Natural killer cell (primary cell): ENCODE data around the gene KRTAP4-6. TPM values are rescaled to one million over a fixed set of nuclear protein-coding genes. Genes with fewer than 3 reads are reported as not detected.
"Not testable (repeated sequence)": the region's sequence is repeated elsewhere in the genome, so short reads cannot be mapped to it uniquely, and the experiment has no call there.

Experiments
- ATAC-seq, 3 donors: fragments of 150-1000 bp in 2 of 3; fragments of 200-7000 bp in 1 of 3; cut with Tn5 transposase; 1 replicate in 1 of 3; 2 replicates in 2 of 3; pipeline ENCODE4 v1.10.0; 2021; ENCODE audit warnings: mild to moderate bottlenecking in 2 of 3, moderate library complexity in 2 of 3
- DNase-seq, 2 donors: peaks; one replicate each; pipeline versions ENCODE4 v3.0.0 to v3.0.0-alpha.2; 2013 to 2021; ENCODE audit warnings: mixed read lengths in 1 of 2
- H3K27ac ChIP-seq: one replicate; pipeline ENCODE4 v1.5.1; 2013; ENCODE audit warnings: mild to moderate bottlenecking, low read length
- H3K27me3 ChIP-seq: one replicate; pipeline ENCODE4 v1.6.1; 2013; ENCODE audit warnings: low read length; ENCODE audit not compliant: control insufficient read depth, insufficient read depth
- H3K36me3 ChIP-seq: one replicate; pipeline ENCODE4 v1.6.1; 2013; ENCODE audit warnings: low read length; ENCODE audit not compliant: control insufficient read depth, insufficient read depth
- H3K4me1 ChIP-seq: one replicate; pipeline ENCODE4 v1.6.1; 2013; ENCODE audit warnings: low read length; ENCODE audit not compliant: control insufficient read depth, insufficient read depth
- H3K4me3 ChIP-seq: one replicate; pipeline ENCODE4 v1.5.1; 2013; ENCODE audit warnings: low read length
- H3K9me3 ChIP-seq: one replicate; pipeline ENCODE4 v1.6.1; 2013; ENCODE audit warnings: low read length; ENCODE audit not compliant: control insufficient read depth, insufficient read depth
- H3K27ac Mint-ChIP-seq, 2 donors: one replicate each; pipeline ENCODE4 v1.8.0; 2022; ENCODE audit warnings: mild to moderate bottlenecking in 2 of 2, mixed read lengths in 2 of 2, moderate library complexity in 1 of 2
- H3K27me3 Mint-ChIP-seq, 2 donors: one replicate each; pipeline ENCODE4 v1.8.0; 2022; ENCODE audit warnings: low read depth in 2 of 2, mixed read lengths in 2 of 2
- H3K36me3 Mint-ChIP-seq: one replicate; pipeline ENCODE4 v1.8.0; 2022; ENCODE audit warnings: mixed read lengths
- H3K4me1 Mint-ChIP-seq, 2 donors: one replicate each; pipeline ENCODE4 v1.8.0; 2022; ENCODE audit warnings: mixed read lengths in 2 of 2
- H3K4me3 Mint-ChIP-seq: one replicate; pipeline ENCODE4 v1.8.0; 2022; ENCODE audit warnings: mild to moderate bottlenecking, moderate library complexity, mixed read lengths
- H3K9me3 Mint-ChIP-seq, 2 donors: one replicate each; pipeline ENCODE4 v1.8.0; 2022; ENCODE audit warnings: mixed read lengths in 2 of 2
- CTCF ChIP-seq: fragments of 200-600 bp; IDR thresholded peaks from one replicate; pipeline ENCODE4 v1.8.0; 2022; ENCODE audit warnings: antibody characterized with exemption
- WGBS: methylation state at CpG from one replicate; pipeline ENCODE4 v1.1.7; 2013; ENCODE audit warnings: missing lambda C conversion rate; ENCODE audit not compliant: insufficient coverage; 5-methylcytosine and 5-hydroxymethylcytosine counted together
- intact Hi-C: fragments of 100-400 bp; cut with micrococcal nuclease; formaldehyde crosslinking; loops from one replicate; pipeline ENCODE4 v1.14.2; 2022
- total RNA-seq, 4 donors: library from RNA; stranded (reverse); fragments of 120-200 nt in 1 of 4; gene quantifications; one replicate each; pipeline versions ENCODE4 v1.2.3 to v1.2.4, GENCODE V29; 2013 to 2022

Gene KRTAP4-6
- total RNA-seq, 3 donors from 2014 or later (not counting 1 experiment from before 2014, with no cell fraction given), result not detected

- no peak overlapping the region for H3K27ac ChIP-seq
- H3K4me3 ChIP-seq, result no peak overlapping the region
- H3K27me3 ChIP-seq, result peaks cover 6% of the 10 kb centered on the region
- intact Hi-C loops, result no loop called here
- DNase-seq (no peak), ATAC-seq (no peak)
- Mint-ChIP-seq H3K36me3 (no peaks in the 10 kb centered on the region), H3K27ac (no peak overlapping the region), H3K27me3 (peaks cover 21 to 34% of the 10 kb centered on the region in 2 donors), H3K4me1 (peaks cover 0 to 5% of the 10 kb centered on the region in 2 donors), H3K9me3 (no peaks in the 10 kb centered on the region), H3K4me3 (no peak overlapping the region)
- no peaks in the 10 kb centered on the region for H3K36me3 ChIP-seq
- peaks cover 15% of the 10 kb centered on the region for H3K4me1 ChIP-seq
- WGBS, result no CpG with 5 or more reads among the region's 3 CpGs
- no peaks in the 10 kb centered on the region for H3K9me3 ChIP-seq
- TF ChIP-seq CTCF, result no peak
Measured at GRCh38 chr17:41126412-41126811, 13.9 kb downstream of the KRTAP4-6 start.

- no peaks in the 10 kb centered on the region for H3K9me3 Mint-ChIP-seq
- H3K27me3 Mint-ChIP-seq, result peaks cover 24 to 41% of the 10 kb centered on the region in 2 donors
- no peak for ATAC-seq
- no peak for TF ChIP-seq CTCF
- peaks cover 18% of the 10 kb centered on the region for H3K4me1 ChIP-seq
- no peaks in the 10 kb centered on the region for H3K36me3 ChIP-seq
- peaks cover 6% of the 10 kb centered on the region for H3K27me3 ChIP-seq
- no peaks in the 10 kb centered on the region for H3K9me3 ChIP-seq
- H3K36me3 Mint-ChIP-seq, result no peaks in the 10 kb centered on the region
- peaks cover 7 to 11% of the 10 kb centered on the region in 2 donors for H3K4me1 Mint-ChIP-seq
- H3K4me3 Mint-ChIP-seq, result no peak overlapping the region
- no peak overlapping the region for H3K4me3 ChIP-seq
- DNase-seq, result no peak
- H3K27ac Mint-ChIP-seq, result no peak overlapping the region
- intact Hi-C loops, result no loop called here
- no CpG with 5 or more reads among the region's 2 CpGs for WGBS
- no peak overlapping the region for H3K27ac ChIP-seq
Measured at GRCh38 chr17:41125064-41125463, 15.3 kb downstream of the KRTAP4-6 start.

GRCh38 chr17:41123991-41124371 is 16.4 kb downstream of the KRTAP4-6 start, which contains the start of gene KRTAP4-12:
Gene KRTAP4-12 (minus strand): TSS chr17:41124182. CDS start chr17:41124122, 60 bp downstream.
- H3K36me3 ChIP-seq, intact Hi-C loops, H3K9me3 Mint-ChIP-seq, H3K27ac ChIP-seq, H3K9me3 ChIP-seq, H3K27ac Mint-ChIP-seq, ATAC-seq, DNase-seq, H3K36me3 Mint-ChIP-seq, H3K27me3 ChIP-seq, H3K4me3 Mint-ChIP-seq, H3K4me3 ChIP-seq: not testable (repeated sequence)
- WGBS, result 74% methylated on average over 3 of the region's 3 CpGs
- peaks cover 18% of the 10 kb centered on the region for H3K4me1 ChIP-seq
- peaks cover 26 to 46% of the 10 kb centered on the region in 2 donors for H3K27me3 Mint-ChIP-seq
- H3K4me1 Mint-ChIP-seq, result peaks cover 11 to 14% of the 10 kb centered on the region in 2 donors

GRCh38 chr17:41123292-41123990 is 16.9 kb downstream of the KRTAP4-6 start:
- DNase-seq, result peak in 1 of 2 donors; percentile 25
- Mint-ChIP-seq H3K4me1 (peaks cover 11 to 14% of the 10 kb centered on the region in 2 donors), H3K27me3 (peaks cover 26 to 46% of the 10 kb centered on the region in 2 donors)
- H3K27me3 ChIP-seq, H3K4me3 Mint-ChIP-seq, H3K27ac ChIP-seq, ATAC-seq, intact Hi-C loops, H3K9me3 Mint-ChIP-seq, H3K4me3 ChIP-seq, H3K36me3 Mint-ChIP-seq, H3K36me3 ChIP-seq, H3K9me3 ChIP-seq, H3K27ac Mint-ChIP-seq: not testable (repeated sequence)
- 89% methylated on average over 12 of the region's 12 CpGs for WGBS
- peaks cover 18% of the 10 kb centered on the region for H3K4me1 ChIP-seq
